ENCODE measurements around the gene GNG7. TPM values are rescaled to one million over a fixed set of nuclear protein-coding genes. Genes with fewer than 3 reads are reported as not detected.
"Not testable (repeated sequence)": the region's sequence is repeated elsewhere in the genome, so short reads cannot be mapped to it uniquely, and the experiment has no call there.

GNG7 gene
- total RNA-seq, 1 donor from 2014 or later: 11.5 TPM

- DNase-seq (ENCODE audit: low spot score) (no peak), ATAC-seq (no peak)
- intact Hi-C loops (cut with DNase I): no loop called here
Observed at GRCh38 chr19:2715470-2716274, 13.2 kb upstream of the GNG7 start.

DNA sequence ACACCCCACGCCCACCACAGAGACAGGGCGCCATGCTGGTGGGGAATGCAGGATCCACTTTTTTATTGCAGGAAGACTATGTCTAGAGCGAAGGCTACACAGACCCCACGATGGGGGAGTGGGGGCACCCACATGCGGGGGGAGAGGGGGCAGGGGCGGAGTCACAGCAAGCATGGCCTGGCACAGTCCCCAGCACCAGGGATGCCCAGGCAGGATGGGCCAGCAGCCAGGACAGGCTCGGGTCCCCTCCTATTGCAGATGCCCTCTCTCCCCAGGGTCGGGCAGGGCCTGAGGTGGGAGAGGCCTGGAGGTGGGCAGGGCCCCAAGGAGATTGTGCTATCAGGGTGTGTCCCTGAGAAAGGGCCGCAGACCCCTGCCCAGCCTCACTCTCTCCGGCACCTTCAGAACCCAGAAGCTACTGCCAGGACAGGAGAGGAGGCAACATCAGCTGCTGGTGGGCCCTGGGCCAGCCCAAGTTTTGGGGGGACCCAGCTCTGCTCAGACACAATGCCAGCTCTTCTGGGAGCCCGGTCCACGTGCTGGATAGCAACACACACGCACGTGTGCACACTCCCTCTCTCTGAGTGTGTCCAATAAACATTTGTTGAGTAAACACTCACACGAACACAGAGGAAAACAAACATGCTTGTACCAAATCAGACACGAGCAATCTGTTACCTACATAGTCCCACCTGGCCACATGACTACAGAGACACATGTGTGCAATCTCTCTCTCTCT lies 12.2 kb upstream of the GNG7 start:
- ATAC-seq: no peak
- intact Hi-C loops (cut with DNase I): no loop called here
- DNase-seq (ENCODE audit: low spot score): no peak

DNA sequence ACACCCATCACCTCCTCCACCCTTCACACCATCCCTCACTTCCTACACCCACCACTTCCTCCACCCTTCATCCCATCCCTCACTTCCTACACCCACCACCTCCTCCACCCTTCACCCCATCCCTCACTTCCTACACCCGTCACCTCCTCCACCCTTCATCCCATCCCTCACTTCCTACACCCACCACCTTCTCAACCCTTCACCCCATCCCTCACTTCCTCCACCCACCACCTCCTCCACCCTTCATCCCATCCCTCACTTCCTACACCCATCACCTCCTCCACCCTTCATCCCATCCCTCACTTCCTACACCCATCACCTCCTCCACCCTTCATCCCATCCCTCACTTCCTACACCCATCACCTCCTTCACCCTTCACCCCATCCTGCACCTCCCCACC lies 11.6 kb upstream of the GNG7 start:
- DNase-seq (ENCODE audit: low spot score); ATAC-seq; intact Hi-C loops (cut with DNase I): not testable (repeated sequence)

- intact Hi-C loops (cut with DNase I); DNase-seq (ENCODE audit: low spot score); ATAC-seq: not testable (repeated sequence)
Observed at GRCh38 chr19:2713170-2713569, 10.7 kb upstream of the GNG7 start.

GRCh38 chr19:2711875-2712205 lies 9.3 kb upstream of the GNG7 start:
- no peak for ATAC-seq
- intact Hi-C loops (cut with DNase I): no loop called here
- no peak for DNase-seq (ENCODE audit: low spot score)

GRCh38 chr19:2711172-2711874 lies 8.8 kb upstream of the GNG7 start:
- DNase-seq (ENCODE audit: low spot score): no peak
- ATAC-seq: no peak
- intact Hi-C loops (cut with DNase I): no loop called here

DNA sequence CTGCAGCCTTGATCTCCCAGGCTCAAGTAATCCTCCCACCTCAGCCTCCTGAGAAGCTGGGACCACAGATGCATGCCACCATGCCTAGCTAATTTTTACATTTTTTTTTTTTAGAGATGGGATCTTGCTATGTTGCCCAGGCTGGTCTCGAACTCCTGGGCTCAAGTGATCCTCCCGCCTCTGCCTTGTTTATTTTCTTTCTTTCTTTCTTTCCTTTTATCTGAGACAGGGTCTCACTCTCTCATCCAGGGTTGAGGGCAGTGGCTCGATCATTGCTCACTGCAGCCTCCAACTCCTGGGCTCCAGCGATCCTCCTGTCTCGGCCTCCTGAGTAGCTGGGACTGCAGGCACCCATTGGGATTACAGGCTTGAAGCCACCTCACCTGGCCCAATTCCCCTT lies 3.8 kb upstream of the GNG7 start:
- no peak for DNase-seq (ENCODE audit: low spot score)
- intact Hi-C loops (cut with DNase I): no loop called here
- ATAC-seq: no peak

DNA sequence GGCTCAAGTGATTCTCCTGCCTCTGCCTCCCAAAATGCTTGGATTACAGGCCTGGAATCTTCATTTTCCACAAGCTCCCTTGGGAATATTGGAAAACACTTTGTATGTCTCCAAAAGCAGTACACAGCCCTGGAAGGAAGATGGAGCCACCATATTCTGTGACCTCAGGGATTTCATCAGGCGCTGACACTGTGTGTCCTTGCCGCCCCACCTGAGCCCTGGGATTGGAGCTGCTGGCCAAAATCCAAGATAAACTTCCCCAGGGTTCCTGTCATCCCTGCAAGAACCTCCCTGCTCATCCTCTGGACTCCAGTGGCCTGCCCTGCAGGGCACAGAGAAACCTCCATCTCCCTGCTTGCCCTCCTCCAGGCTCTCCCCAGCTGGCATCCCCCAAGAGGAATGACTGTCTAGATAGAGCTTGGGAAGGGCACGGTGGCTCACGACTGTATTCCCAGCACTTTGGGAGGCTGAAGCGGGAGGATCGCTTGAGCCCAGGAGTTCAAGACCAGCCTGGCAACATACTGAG lies 1.3 kb upstream of the GNG7 start:
- no peak for ATAC-seq
- no peak for DNase-seq (ENCODE audit: low spot score)
- intact Hi-C loops (cut with DNase I): no loop called here

DNA sequence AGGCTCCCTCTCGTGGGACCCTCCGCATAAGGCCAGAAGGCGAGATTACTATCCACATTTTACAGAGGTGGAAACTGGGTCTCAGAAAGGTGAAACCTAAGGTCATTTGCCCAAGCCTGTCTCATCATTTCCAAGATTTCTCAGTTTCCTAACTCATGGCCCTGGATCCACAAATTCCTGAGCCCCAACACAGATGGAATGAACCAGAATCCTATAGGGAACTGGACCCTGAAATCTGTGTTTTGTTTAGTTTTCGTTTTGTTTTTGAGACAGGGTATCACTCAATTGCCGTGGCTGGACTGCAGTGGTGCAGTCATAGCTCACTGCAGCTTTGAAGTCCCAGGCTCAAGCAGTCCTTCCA lies 563 bp upstream of the GNG7 start:
- intact Hi-C loops (cut with DNase I): no loop called here
- no peak for DNase-seq (ENCODE audit: low spot score)
- no peak for ATAC-seq

- intact Hi-C loops (cut with DNase I): no loop called here
- no peak for ATAC-seq
- DNase-seq (ENCODE audit: low spot score): no peak
Observed at GRCh38 chr19:2701361-2702169, 929 bp downstream of the GNG7 start.

DNA sequence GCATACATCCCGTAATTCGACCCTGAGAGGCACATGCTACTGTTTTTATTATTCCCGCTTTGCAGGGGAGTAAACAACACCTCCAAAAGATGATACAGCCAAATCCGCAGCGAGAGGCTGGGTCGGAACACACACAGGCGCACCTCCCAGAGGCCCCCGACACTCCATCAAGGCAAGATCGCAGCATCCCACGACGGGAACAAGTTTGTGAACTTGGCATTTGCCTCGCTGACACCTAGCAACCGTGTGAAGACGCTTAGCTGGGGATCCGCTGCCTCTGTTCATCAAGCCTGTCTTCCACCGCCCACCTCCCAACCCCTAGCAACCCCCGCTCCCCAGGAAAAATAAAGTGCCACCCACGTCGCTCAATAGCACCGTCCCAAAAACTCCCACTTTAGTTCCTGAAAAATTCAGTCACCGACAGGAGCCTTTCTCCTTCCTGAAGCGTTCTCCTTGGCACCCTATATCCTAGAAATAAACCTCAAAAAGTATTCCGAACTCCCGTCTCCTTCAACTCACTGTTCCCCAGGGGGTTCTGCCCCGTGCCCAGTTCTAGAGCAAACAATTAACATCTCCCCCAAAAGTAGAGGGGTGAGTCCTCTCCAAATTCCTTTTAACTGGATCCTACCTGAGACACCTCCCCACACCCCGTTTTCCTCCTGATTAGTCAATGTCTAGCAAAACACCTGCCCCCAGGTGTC lies 1.7 kb downstream of the GNG7 start:
- intact Hi-C loops (cut with DNase I): no loop called here
- no peak for DNase-seq (ENCODE audit: low spot score)
- ATAC-seq: no peak

DNA sequence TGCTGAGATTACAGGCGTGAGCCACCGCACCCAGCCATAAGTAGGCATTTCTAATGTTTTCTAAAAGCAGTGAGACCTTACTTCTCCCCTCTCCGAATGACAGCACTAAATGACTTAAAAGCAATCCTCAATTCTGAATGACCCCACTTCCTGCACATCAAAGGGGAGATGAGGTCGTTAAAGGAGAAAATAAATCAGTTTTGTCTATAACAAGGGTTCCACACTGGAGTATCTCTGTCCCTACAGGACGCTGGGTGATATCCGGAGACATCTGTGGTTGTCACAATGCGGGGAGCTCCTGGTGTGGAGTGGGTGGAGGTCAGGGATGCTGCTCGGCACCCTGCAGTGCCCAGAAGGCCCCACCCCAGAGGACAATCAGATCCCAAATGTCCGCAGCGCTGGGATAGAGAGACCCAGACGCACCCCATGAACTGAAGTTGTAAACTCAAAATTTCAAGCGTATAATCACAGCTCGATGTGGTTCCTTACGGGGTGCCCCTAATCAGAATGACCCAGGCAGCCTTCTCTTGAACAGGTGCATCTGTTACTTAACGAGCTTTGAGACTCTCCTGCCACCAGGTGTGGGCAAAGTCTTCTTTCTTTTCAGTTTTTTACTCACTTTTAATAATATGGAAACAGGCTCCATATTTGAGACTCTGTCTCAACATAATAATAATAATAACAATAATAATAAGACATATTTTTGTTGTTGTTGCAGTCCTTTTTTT lies 2.9 kb downstream of the GNG7 start:
- ATAC-seq (no peak), DNase-seq (ENCODE audit: low spot score) (no peak)
- intact Hi-C loops (cut with DNase I): no loop called here

DNA sequence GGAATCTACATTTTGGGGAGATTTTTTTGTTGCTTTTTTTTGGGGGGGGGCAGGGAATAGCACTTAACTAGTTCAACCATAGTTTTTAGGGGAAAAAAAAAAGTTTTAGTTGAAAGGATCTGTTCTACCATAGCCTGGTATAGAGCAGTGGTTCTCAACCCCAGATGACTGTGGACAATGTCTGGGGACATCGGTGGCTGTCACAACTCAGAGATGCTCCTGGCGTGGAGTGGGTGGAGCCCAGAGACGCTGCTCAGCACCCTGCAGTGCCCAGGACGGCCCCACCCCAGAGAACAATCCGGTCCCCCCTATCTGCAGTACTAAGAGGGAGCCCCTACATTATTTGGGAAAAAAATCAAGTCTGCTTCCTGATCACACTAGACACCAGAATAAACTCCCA lies 8.3 kb downstream of the GNG7 start:
- intact Hi-C loops (cut with DNase I): no loop called here
- ATAC-seq: no peak

DNA sequence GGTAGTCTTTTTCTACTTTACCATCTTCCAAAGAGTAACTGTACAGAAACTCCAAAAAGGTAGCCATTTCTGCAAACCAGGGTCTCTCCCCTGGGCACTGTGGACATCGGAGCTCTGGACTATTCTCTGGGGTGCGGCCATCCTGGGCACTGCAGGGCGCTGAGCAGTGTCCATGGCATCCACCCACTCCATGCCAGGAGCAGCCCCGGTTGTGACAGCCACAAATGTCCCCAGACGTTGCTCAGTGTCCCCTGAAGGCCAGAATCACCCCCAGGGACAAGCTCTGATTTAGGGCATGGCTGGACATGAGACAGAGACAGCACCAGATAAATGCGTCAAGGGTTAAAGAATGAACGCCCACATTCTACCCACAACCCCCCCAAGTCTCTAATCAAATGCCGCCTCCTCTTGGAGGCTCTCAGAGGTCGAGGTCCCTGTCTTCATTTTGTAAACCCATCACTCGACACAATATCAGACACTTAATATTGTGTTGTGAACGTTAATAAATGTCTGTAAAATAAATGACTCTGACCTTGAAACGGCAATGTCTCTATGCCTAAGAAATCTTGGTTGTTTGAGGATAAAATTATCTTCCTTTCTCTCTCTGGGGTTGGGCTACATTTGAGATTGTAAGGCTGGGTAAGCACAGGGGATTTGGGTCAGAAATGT lies 8.9 kb downstream of the GNG7 start:
- intact Hi-C loops (cut with DNase I): no loop called here
- no peak for ATAC-seq
- DNase-seq (ENCODE audit: low spot score): no peak

More for the DNA sequence above, 8.3 kb downstream of the GNG7 start:
- no peak for DNase-seq (ENCODE audit: low spot score)

GRCh38 chr19:2691951-2692350 lies 10.5 kb downstream of the GNG7 start:
- ATAC-seq (no peak), DNase-seq (ENCODE audit: low spot score) (no peak)
- intact Hi-C loops (cut with DNase I): no loop called here

DNA sequence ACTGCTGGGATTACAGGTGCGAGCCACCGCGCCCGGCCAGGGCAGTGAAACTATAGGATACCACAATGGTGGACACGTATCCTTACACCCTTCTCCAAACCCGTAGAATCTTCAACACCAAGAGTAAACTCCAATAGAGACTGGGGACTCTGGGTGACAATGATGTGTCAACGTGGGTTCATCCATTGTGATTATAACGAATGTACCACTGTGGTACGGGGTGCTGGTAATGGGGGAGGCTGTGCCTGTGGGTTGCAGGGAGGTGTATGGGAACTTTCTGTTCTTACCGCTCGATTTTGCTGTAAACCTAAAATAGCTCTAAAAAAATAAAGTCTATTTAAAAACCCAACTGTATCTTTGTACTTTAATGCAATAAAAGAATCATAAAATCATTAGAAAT lies 11.6 kb downstream of the GNG7 start:
- intact Hi-C loops (cut with DNase I): no loop called here
- DNase-seq (ENCODE audit: low spot score): no peak
- no peak for ATAC-seq

GRCh38 chr19:2686360-2686759 lies 16.1 kb downstream of the GNG7 start:
- ATAC-seq (no peak), DNase-seq (ENCODE audit: low spot score) (no peak)
- intact Hi-C loops (cut with DNase I): no loop called here

Measured in sciatic nerve (tissue), 2 donors.